HepG2 (cell line): ENCODE results near the gene ADGRL3. TPM values are rescaled to one million over a fixed set of nuclear protein-coding genes. Genes with fewer than 3 reads are reported as not detected.

Experiments used
- ATAC-seq: fragments of 200-7000 bp; cut with Tn5 transposase; 3 replicates; pipeline ENCODE4 v1.9.1; 2020; ENCODE audit warnings: mild to moderate bottlenecking, moderate library complexity
- BruUV-seq: library from RNA; stranded (reverse); fragments of 400-500 nt; replicated peaks from 2 replicates; lab custom pipeline; 2021; lab: Mats Ljungman, UMichigan
- CTCF ChIA-PET: fragments of 300-600 bp; formaldehyde crosslinking; extraction: SDS; loops from one replicate; lab custom pipeline; 2021; ENCODE audit warnings: low total read pairs, inconsistent platforms, low intra/inter-chr PET ratio; lab: Yijun Ruan, JAX
- POLR2A ChIA-PET: fragments of 350-600 bp; sonication (Branson Sonifier 250); formaldehyde crosslinking; loops from one replicate; lab custom pipeline; 2020; ENCODE audit warnings: antibody characterized with exemption, inconsistent platforms; lab: Yijun Ruan, JAX
- DNase-seq: peaks from one replicate; pipeline ENCODE4 v3.0.0-alpha.2; 2015; ENCODE audit warnings: low spot score
- FAIRE-seq: peaks from 3 replicates; lab custom pipeline; 2011; peaks lifted over from hg19 to GRCh38; lab: Jason Lieb, UNC
- H2AFZ ChIP-seq: one replicate; pipeline ENCODE4 v1.6.1; 2011; ENCODE audit warnings: low read length, inconsistent platforms
- H3K27ac ChIP-seq: fragments of 300-600 bp; 3 replicates; pipeline ENCODE4 v1.8.0; 2011; ENCODE audit warnings: mixed run types, mild to moderate bottlenecking, mixed read lengths, low read length, inconsistent platforms; ENCODE audit not compliant: insufficient read depth; ENCODE audit errors: extremely low read length
- H3K27me3 ChIP-seq, 2 experiments: fragments of 200-600 bp in 1 of 2; 2 replicates in 1 of 2; 3 replicates in 1 of 2; pipeline versions ENCODE4 v1.6.0 to v1.8.0; 2011; ENCODE audit warnings: low read length in 2 of 2, mild to moderate bottlenecking in 2 of 2, moderate library complexity in 2 of 2, inconsistent platforms in 1 of 2; ENCODE audit not compliant: insufficient read depth in 2 of 2, control insufficient read depth in 1 of 2
- H3K36me3 ChIP-seq, 2 experiments: fragments of 200-600 bp in 1 of 2; replicated peaks in 1 of 2; 2 replicates in 1 of 2; 3 replicates in 1 of 2; pipeline versions ENCODE4 v1.5.1 to v1.8.0; 2011; ENCODE audit warnings: low read length in 2 of 2, inconsistent platforms in 1 of 2; ENCODE audit not compliant: insufficient read depth in 2 of 2, control insufficient read depth in 1 of 2
- H3K4me1 ChIP-seq: 2 replicates; pipeline ENCODE4 v1.5.1; 2012; ENCODE audit warnings: low read length, inconsistent platforms; ENCODE audit not compliant: insufficient read depth
- H3K4me2 ChIP-seq: 2 replicates; pipeline ENCODE4 v1.6.0; 2011; ENCODE audit warnings: low read depth, low read length, inconsistent platforms
- H3K4me3 ChIP-seq, 3 experiments: fragments of 200-600 bp in 1 of 3; sonication (generic), shearing (Covaris generic) in 1 of 3; replicated peaks in 1 of 3; 2 replicates each; pipeline ENCODE4 v1.5.1; 2011 to 2016; ENCODE audit warnings: low read length in 3 of 3, inconsistent platforms in 2 of 3, low read depth in 2 of 3, mild to moderate bottlenecking in 2 of 3, control low read depth in 1 of 3, mixed read lengths in 1 of 3; ENCODE audit not compliant: insufficient read depth in 1 of 3
- H3K79me2 ChIP-seq: one replicate; pipeline ENCODE4 v1.6.1; 2011; ENCODE audit warnings: low read length, inconsistent platforms; ENCODE audit not compliant: insufficient read depth
- H3K9ac ChIP-seq: 2 replicates; pipeline ENCODE4 v1.6.0; 2011; ENCODE audit warnings: mild to moderate bottlenecking, low read depth, low read length, inconsistent platforms; ENCODE audit not compliant: insufficient read depth
- H3K9me3 ChIP-seq: 2 replicates; pipeline ENCODE4 v1.5.1; 2012; ENCODE audit warnings: mild to moderate bottlenecking, low read length
- H4K20me1 ChIP-seq: 2 replicates; pipeline ENCODE4 v1.6.0; 2011; ENCODE audit warnings: inconsistent platforms, mild to moderate bottlenecking, low read length, moderate library complexity; ENCODE audit not compliant: insufficient read depth
- CREBL2 ChIP-seq: sonication (generic); formaldehyde crosslinking; IDR thresholded peaks from 2 replicates; pipeline ENCODE4 v1.8.1; 2023; ENCODE audit warnings: missing genetic modification reagents, mild to moderate bottlenecking, borderline replicate concordance
- DNMT3B ChIP-seq: conservative IDR thresholded peaks from 2 replicates; pipeline ENCODE4 v1.6.1; 2016; ENCODE audit warnings: missing biosample characterization, control low read depth
- FOXJ3 ChIP-seq: sonication (generic); formaldehyde crosslinking; IDR thresholded peaks from 2 replicates; pipeline ENCODE4 v1.4.0; 2020; ENCODE audit warnings: missing genetic modification reagents, mild to moderate bottlenecking, borderline replicate concordance
- IRF1 ChIP-seq: sonication (generic); formaldehyde crosslinking; IDR thresholded peaks from 2 replicates; pipeline ENCODE4 v1.4.0; 2020; ENCODE audit warnings: low read depth, mild to moderate bottlenecking, missing genetic modification reagents
- SIN3B ChIP-seq: fragments of 150-350 bp; IDR thresholded peaks from 2 replicates; pipeline ENCODE4 v1.6.1; 2014; ENCODE audit warnings: low read length
- SMC3 ChIP-seq: IDR thresholded peaks from 2 replicates; pipeline ENCODE4 v1.6.1; 2011; ENCODE audit warnings: low read length, improper control_type of control experiment
- SNAPC5 ChIP-seq: sonication (generic); formaldehyde crosslinking; IDR thresholded peaks from 2 replicates; pipeline ENCODE4 v1.8.1; 2023; ENCODE audit warnings: mild to moderate bottlenecking, missing genetic modification reagents, borderline replicate concordance
- ZKSCAN1 ChIP-seq: fragments of 150-350 bp; IDR thresholded peaks from 2 replicates; pipeline ENCODE4 v1.6.1; 2014; ENCODE audit warnings: low read length
- ZNF207 ChIP-seq: fragments of 450-650 bp; IDR thresholded peaks from 2 replicates; pipeline ENCODE4 v1.6.1; 2016; ENCODE audit warnings: antibody characterized with exemption, borderline replicate concordance
- ZNF367 ChIP-seq: sonication (generic); formaldehyde crosslinking; IDR thresholded peaks from 2 replicates; pipeline ENCODE4 v1.4.0; 2020; ENCODE audit warnings: missing genetic modification reagents, borderline replicate concordance
- ZNF691 ChIP-seq: sonication (generic); formaldehyde crosslinking; IDR thresholded peaks from 2 replicates; pipeline ENCODE4 v1.4.0; 2020; ENCODE audit warnings: missing genetic modification reagents, low read depth, mild to moderate bottlenecking, borderline replicate concordance
- ZSCAN9 ChIP-seq: IDR thresholded peaks from 2 replicates; pipeline ENCODE4 v1.6.1; 2016; ENCODE audit warnings: borderline replicate concordance
- WGBS: methylation state at CpG from one replicate; pipeline ENCODE4 v1.1.6; 2017; ENCODE audit warnings: low lambda C conversion rate; 5-methylcytosine and 5-hydroxymethylcytosine counted together
- in situ Hi-C: cut with HindIII; loops from 2 replicates; pipeline ENCODE4 v1.10.0; 2017; ENCODE audit warnings: low pct_unique_long_range_greater_than_20kb; ENCODE audit not compliant: extremely low pct_ligation_motif_present
- intact Hi-C: fragments of 100-400 bp; cut with micrococcal nuclease; formaldehyde crosslinking; loops from one replicate; pipeline ENCODE4 v1.10.0; 2022; ENCODE audit not compliant: unreplicated experiment
- polyA plus RNA-seq, 8 experiments: library from polyadenylated mRNA; depleted of rRNA in 3 of 8; stranded (reverse) in 7 of 8; unstranded in 1 of 8; fragments of >200 nt; fragmentation: Illumina TruSeq in 4 of 8; extraction: Trizol in 4 of 8; gene quantifications; 2 replicates each; pipeline versions ENCODE4 v1.2.1 to v1.2.3, GENCODE V29; 2011 to 2016; ENCODE audit warnings: low read depth in 4 of 8, missing spikeins in 1 of 8, mixed read lengths in 1 of 8; ENCODE audit not compliant: insufficient read depth in 1 of 8
- total RNA-seq, 5 experiments: library from RNA; depleted of rRNA; stranded (reverse); fragments of >200 nt; fragmentation: Illumina TruSeq; extraction: Trizol; gene quantifications; 2 replicates each; pipeline ENCODE4 v1.2.3, GENCODE V29; 2016; ENCODE audit warnings: low read depth in 1 of 5

Gene ADGRL3
- total and polyA plus RNA-seq, 2 of the 13 experiments (the other 11 are each of a cell fraction or from before 2014, with no cell fraction given) = 0.04 to 0.05 TPM

- POLR2A ChIA-PET = no interaction called here
- CTCF ChIA-PET = no interaction called here
Measured at GRCh38 chr4:61359301-61359700, 159.2 kb downstream of the ADGRL3 start.

More at GRCh38 chr4:61359301-61359700, 159.2 kb downstream of the ADGRL3 start:
- FAIRE-seq (no peak), DNase-seq (no peak), ATAC-seq (no peak)
- Histone ChIP-seq H3K4me2 (no peak overlapping the region), H3K27me3 (no peaks in the 10 kb centered on the region), H4K20me1 (no peaks in the 10 kb centered on the region), H3K4me1 (no peaks in the 10 kb centered on the region), H3K4me3 (no peak overlapping the region), H3K27ac (no peak overlapping the region), H3K79me2 (no peaks in the 10 kb centered on the region), H3K9ac (no peak overlapping the region), H3K9me3 (no peaks in the 10 kb centered on the region), H2AFZ (no peak overlapping the region), H3K36me3 (no peaks in the 10 kb centered on the region)
- TF ChIP-seq ZSCAN9 (CRISPR knock-in tag) (no peak), SMC3 (no peak), DNMT3B (CRISPR knock-in tag) (no peak), SNAPC5 (CRISPR knock-in tag) (no peak), IRF1 (CRISPR knock-in tag) (no peak), CREBL2 (CRISPR knock-in tag) (no peak), SIN3B (no peak), FOXJ3 (CRISPR knock-in tag) (no peak), ZNF207 (no peak), ZNF367 (CRISPR knock-in tag) (no peak), ZKSCAN1 (no peak), ZNF691 (CRISPR knock-in tag) (no peak)
- BruUV-seq = no TSS peak
- WGBS = 14% methylated on average over 3 of the region's 3 CpGs
- in situ Hi-C loops = no loop called here
- intact Hi-C loops = no loop called here
